GM19397 (cell line): Measurements from ENCODE around the gene FAF2.
"Not testable (repeated sequence)": the region's sequence is repeated elsewhere in the genome, so short reads cannot be mapped to it uniquely, and the experiment has no call there.

Source experiments
- ATAC-seq: cut with Tn5 transposase; IDR thresholded peaks from one replicate; pipeline ENCODE4 v1.9.1; 2021; ENCODE audit warnings: mild to moderate bottlenecking, moderate library complexity; ENCODE audit not compliant: unreplicated experiment

FAF2 gene

GRCh38 chr5:176416965-176417364 lies 31.2 kb upstream of the FAF2 start:
- no peak for ATAC-seq

GRCh38 chr5:176418251-176418650 lies 29.9 kb upstream of the FAF2 start:
- no peak for ATAC-seq

GRCh38 chr5:176420086-176420485 lies 28.1 kb upstream of the FAF2 start:
- no peak for ATAC-seq

GRCh38 chr5:176420972-176421544 lies 27.1 kb upstream of the FAF2 start:
- ATAC-seq: no peak

GRCh38 chr5:176424181-176424580 lies 24.0 kb upstream of the FAF2 start:
- ATAC-seq: no peak

GRCh38 chr5:176425138-176425537 lies 23.0 kb upstream of the FAF2 start:
- no peak for ATAC-seq

- ATAC-seq: no peak
These were observed 22.4 kb upstream of the FAF2 start for GRCh38 chr5:176425791-176426190.

GRCh38 chr5:176426876-176427275 lies 21.3 kb upstream of the FAF2 start:
- no peak for ATAC-seq

GRCh38 chr5:176427971-176428370 lies 20.2 kb upstream of the FAF2 start:
- ATAC-seq: no peak

GRCh38 chr5:176429972-176430371 lies 18.2 kb upstream of the FAF2 start:
- no peak for ATAC-seq

- ATAC-seq: no peak
These were observed 15.5 kb upstream of the FAF2 start for GRCh38 chr5:176432707-176433106.

GRCh38 chr5:176436656-176437055 lies 11.5 kb upstream of the FAF2 start:
- no peak for ATAC-seq

- no peak for ATAC-seq
These were observed 9.0 kb upstream of the FAF2 start for GRCh38 chr5:176438959-176439757.

- no peak for ATAC-seq
These were observed 7.1 kb upstream of the FAF2 start for GRCh38 chr5:176440927-176441706.

- no peak for ATAC-seq
These were observed 6.3 kb upstream of the FAF2 start for GRCh38 chr5:176441921-176442323.

GRCh38 chr5:176442911-176443310 lies 5.3 kb upstream of the FAF2 start:
- ATAC-seq: not testable (repeated sequence)

- ATAC-seq: no peak
These were observed 3.4 kb upstream of the FAF2 start for GRCh38 chr5:176444742-176445141.

GRCh38 chr5:176446028-176446665 lies 2.0 kb upstream of the FAF2 start:
- ATAC-seq: no peak

- ATAC-seq: no peak
These were observed 1.1 kb upstream of the FAF2 start for GRCh38 chr5:176446884-176447590.

- ATAC-seq: peak; percentile 22
These were observed 601 bp upstream of the FAF2 start for GRCh38 chr5:176447591-176447977.

- no peak for ATAC-seq
These were observed 1.9 kb downstream of the FAF2 start for GRCh38 chr5:176450077-176450476.
